Measurements from ENCODE around the gene ZSWIM3.
A peak's percentile ranks its signal among the peaks of the same experiment; 100 is the strongest.

Gene ZSWIM3

DNA sequence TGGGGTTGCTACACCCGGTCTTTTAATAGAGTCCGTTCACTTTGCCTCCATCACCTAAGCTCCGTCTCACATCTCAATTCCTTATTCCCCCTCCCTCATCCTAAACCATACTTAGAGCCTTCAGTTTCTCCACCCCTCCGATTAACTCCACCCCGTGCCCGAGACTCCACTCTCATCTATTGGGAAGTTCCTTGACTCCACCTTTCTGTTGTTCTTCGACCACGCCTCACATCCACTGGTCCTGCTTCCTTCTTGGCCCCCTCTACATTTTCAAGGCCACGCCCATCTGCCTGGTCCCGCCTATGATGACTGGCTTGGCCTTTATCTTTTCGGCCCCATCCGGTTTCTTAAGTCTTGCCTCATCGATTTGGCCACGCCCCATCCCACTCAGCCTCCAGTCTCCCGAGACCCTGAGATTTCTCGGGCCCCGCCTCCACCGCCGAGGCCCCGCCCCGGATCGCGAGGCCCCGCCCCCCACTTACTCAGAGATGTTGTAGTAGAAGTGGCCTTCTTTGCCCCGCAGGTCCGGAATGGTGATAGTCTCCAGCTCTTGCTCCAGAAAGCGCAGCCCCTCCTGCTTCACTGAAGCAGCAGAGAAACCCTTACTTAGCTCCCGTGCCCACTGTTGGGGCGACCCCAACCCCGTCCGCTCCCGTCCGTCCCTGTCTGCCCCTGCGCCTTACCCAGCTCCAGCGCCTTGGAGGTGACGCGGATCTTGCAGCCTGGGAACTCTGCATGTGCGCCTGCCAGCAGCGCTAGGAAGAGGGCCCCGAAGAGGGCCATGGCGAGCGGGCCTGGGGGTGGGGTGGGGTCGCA, 53.5 kb downstream of the ZSWIM3 start:
- DNase-seq, result peak; percentile 92

DNA sequence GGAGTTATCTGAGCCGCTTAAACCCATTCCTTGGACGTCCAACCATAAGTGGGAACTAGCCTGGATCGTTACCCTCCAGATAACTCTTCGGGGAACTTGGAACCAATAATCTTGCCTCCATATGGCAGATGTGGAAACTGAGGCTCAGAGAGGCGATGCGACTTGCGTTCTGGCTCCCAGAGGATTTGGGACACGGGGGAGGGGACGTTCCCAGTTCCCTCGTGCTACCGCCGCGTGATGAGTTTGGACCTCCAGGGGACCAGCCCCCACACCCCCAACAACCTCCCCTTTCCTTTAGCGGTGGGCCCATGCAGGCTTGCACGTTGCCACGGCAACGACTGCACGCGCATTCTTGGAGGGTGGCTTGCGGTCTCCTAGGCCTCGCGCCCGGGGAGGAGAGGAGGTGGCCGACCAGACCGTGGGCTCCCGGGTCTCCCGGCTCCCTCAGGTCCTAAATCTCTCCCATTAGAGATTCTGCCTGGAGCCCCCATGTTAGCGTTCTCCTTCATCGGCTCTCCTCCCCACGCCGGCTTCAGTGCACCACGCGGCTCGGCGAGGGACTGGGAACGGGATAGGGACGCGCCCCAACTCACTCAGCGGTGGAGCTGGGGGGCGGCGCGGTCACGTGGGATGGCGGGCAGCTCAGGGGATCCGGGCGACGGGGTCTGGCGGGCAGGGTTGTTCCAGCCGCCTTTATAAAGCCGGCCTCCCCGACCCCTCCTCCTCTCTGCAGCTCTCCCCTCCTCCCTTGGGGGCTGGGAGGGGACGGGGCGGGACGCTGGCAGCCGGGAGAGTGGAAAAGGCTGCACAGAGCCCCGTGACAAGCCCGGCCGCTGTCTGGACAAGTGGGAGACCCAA, 54.3 kb downstream of the ZSWIM3 start, which contains the start of gene PLTP:
PLTP (minus strand) TSS at position 670 of the 858 bp plus-strand sequence. CDS start 703 bp downstream, outside the sequence.
- DNase-seq, result peak; percentile 32

DNA sequence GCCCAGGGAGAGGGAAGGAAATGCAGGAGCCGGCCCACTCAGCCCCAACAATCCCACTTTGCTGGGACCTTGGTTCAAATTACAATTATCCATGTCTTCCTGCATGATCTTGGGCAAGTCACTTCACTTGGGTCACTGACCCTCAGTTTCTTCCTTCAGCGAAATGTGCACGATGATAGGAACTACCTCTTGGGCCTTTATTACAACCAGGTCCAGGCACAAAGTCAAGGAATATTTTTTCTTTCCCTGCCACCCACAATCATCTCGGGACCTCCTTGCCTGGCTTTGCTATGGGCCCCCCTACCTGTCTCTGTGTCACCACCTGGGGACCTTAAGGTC, 54.9 kb downstream of the ZSWIM3 start:
- DNase-seq, result no peak

DNA sequence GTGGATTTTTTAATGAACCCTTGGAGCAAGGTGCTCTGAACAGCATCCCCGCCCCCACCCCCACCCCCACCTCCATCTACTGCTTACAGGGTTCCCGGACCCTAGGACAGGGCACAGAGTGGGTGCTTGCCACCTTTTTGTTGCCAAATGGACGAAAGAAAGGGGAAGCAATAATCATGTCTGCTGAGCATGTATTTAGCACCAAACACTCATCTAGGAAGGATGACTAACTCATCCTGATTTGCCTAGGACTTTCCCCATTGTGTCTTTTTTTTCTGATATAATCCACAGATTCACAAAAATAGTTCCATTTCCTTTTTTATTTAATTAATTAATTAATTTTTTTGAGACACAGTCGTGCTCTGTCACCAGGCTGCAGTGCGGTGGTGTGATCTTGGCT, 55.7 kb downstream of the ZSWIM3 start:
- DNase-seq, result no peak

DNA sequence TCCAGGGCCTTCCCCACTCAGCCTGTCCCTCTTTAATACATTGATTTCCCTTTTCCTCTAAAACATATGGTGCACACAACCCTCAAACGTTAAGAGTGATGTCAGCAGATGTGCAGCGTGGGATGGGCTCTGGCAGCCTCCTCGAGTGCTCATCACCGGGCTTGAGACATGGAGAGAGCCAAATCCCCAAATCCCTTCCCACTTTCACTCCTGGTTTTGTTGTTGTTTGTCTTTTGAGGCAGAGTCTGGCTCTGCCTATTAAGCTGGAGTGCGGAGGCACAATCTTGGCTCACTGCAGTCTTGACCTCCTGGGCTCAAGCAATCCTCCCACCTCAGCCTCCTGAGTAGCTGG, 60.4 kb downstream of the ZSWIM3 start:
- DNase-seq, result no peak

DNA sequence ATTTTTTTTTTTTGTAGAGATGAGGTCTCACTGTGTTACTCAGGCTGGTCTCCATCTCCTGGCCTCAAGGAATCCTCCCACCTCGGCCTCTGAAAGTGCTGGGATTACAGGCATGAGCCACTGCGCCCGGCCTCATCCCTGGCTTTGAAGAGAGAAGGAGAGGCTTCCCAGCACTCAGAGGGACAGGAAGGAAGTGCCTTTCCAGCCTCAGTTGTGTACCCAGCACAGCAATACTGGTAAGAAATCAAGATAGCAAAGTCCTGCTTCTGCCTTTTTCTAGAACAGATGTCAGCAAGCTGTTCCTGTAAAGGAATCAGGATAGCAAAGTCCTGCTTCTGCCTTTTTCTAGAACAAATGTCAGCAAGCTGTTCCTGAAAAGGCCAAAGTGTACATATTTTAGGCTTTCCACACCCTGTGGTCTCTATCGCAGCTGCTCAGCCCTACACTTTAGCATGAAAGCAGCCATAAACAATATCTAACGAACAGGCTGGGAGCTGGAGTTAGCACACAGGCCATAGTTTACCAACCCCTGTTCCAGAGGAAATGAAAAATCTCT, 60.8 kb downstream of the ZSWIM3 start:
- DNase-seq, result no peak

DNA sequence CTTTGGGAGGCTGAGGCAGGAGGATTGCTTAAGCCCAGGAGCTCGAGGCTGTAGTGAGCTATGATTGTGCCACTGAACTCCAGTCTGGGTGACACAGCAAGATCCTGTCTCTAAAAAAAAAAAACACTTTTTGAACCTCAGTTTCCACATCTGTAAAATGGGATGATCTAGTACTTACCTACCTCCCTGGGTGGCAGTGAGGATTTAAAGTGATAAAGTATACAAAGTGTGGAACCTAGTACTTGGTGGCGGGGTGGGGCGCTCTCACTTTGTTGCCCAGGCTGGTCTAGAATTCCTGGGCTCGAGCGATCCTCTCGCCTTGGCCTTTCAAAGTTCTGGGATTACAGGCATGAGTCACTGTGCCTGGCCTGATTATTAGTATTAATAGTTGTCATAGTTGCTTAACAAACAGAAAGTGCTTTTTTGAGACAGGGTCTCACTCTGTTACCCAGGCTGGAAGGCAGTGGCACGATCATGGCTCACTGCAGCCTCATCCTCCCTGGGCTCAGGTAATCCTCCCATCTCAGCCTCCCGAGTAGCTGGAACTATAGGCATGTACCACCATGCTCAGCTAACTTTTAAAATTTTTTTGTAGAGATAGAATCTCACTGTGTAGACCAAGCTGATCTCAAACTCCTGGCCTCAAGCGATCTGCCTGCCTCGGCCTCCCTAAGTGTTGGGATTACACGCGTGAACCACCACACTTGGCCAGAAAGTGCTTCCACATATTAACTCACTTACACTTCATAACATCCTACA, 61.5 kb downstream of the ZSWIM3 start:
- DNase-seq, result no peak

DNA sequence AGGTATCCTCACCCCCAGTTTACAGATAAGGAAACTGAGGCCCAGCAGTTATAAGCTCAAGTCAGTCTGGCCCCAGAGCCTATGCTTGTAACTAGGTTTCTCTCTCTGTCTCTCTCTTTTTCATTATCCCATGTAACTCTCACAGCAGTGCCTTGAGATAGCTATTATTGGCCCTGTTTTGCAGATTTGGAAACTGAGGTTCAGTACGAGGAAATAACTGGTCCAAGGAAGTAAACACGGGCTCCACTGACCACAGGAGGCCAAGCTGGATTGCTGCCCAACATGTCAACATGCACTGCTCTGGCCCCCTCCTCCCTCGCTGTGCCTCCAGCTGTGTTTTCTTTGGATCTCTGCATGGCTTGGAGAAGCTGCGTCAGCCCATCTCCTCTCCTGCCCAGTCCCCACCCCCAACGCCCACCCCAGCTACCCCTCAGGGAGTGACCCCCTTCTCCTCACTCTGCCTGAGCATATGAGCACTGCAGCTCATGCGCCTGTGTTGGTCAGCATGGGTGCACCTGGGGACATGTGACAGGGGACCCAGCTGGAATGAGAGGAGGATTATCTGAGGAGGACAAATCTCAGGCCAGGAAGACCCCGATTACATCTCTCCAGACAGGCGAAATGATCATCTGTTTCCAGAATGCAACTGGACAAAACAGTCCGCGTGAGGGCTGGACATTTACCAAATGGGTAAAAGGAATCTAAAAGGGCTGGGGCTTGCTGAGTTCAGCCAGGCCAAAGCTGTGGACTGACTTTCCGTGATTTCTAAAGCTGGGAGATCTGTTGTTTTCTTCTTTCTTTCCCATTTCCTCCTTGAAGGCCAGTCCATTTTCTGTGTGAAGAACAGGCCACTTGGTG, 62.4 kb downstream of the ZSWIM3 start:
- DNase-seq, result no peak

DNA sequence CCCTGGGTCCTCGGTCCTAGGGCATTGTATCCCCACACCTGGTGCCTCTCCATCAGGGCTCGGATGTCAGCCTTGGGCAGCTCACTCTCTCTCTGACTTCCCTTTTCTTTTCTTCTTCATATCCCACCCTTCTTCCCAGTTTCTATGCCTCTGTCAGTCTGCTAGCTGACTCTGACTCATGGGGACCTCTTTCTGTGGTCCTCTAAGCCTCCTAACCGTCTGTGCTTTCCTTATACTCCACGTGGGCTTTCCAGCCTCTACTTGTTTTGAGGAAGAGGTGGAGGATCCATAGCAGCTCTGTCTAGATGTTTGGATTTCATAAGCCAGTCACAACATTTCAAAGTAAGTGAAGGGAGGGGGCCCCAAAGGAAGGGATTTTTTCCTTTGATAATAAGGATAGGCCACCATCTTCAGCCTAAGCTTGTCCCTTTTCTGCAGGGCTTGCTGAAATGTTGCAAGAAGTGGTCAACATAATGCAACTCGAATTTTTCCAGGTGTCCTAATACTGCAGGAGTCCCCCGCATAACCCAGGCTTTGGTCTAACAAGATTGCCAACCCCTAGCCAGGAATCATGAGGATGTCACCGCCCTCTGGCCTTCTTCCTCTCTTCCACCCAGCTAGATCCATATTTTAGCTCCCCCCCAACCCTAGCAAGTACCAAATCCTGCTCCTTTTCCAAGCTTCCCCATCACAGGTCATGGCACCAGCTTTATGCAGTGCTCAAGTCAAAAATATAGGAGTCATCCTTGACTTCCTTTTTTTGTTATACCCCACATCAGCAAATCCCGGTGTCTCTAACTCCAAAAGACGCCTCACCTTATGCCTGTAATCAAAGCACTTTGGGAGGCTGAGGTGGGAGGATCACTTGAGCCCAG, 63.3 kb downstream of the ZSWIM3 start:
- no peak for DNase-seq

DNA sequence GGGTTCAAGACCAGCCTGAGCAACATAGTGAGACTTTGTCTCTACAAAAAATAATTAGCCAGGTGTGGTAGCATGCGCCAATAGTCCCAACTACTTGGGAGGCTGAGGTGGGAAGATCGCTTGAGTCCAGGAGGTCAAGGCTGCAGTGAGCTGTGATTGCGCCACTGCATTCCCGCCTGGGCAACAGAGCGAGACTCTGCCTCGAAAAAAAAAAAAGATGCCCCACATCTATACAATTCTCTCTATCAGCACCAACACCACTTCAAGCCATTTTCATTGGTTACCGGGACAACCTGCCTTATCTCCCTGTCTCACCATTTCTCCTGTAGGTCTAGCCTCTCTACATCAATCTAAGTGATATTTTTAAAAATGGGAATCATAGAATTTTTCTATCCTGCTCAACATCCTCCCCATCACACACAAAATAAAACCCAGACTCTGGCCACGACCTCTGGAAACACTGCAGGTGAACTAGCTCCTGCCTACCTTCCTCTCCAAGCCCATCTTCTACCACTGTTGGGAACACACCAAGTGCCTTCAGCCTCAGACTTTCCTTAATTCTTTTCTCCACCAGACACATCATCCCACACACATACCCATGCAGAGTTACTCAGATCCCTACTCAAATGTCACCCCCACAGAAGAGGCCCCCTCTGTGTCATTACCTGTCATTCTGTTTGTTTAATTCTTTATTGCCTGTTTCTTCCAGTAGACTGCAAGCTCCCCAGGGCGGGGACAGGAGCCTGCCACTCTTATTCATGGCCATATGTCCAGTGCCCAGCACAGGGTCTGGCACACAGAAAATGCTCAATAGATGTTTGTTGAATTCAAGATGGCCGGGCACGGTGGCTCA, 64.1 kb downstream of the ZSWIM3 start:
- DNase-seq, result no peak

DNA sequence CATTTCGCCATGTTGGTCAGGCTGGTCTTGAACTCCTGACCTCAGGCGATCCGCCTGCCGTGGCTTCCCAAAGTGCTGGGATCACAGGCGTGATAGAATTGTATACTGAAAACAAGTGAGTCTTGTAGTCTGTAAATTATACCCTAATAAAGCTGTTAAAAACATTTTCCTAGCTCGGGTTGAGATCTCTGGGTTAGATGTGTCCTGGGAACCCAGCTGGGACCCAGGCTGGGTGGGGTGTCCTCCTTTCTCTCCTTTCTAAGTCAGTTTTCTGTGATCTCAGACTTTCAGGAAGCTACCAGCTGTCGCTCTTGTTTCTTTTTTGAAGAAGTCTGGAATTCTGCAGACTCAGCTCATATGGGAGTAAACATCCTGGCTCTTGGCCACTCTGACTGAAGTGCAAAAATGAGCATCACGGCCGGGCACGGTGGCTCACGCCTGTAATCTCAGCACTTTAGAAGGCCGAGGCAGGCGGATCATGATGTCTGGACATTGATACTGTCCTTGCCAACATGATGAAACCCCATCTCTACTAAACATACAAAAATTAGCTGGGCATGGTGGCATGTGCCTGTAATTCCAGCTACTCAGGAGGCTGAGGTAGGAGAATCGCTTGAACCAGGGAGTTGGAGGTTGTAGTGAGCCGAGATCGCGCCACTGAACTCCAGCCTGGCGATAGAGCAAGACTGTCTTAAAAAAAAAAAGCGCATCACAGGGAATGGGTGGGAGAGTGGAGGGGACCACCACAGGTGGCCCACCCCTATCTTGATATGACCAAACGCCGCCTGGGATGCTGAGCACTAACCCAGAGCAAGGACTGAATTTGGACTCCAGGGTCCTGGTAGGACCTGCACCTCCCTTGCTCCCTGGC, 67.2 kb downstream of the ZSWIM3 start:
- DNase-seq, result no peak

DNA sequence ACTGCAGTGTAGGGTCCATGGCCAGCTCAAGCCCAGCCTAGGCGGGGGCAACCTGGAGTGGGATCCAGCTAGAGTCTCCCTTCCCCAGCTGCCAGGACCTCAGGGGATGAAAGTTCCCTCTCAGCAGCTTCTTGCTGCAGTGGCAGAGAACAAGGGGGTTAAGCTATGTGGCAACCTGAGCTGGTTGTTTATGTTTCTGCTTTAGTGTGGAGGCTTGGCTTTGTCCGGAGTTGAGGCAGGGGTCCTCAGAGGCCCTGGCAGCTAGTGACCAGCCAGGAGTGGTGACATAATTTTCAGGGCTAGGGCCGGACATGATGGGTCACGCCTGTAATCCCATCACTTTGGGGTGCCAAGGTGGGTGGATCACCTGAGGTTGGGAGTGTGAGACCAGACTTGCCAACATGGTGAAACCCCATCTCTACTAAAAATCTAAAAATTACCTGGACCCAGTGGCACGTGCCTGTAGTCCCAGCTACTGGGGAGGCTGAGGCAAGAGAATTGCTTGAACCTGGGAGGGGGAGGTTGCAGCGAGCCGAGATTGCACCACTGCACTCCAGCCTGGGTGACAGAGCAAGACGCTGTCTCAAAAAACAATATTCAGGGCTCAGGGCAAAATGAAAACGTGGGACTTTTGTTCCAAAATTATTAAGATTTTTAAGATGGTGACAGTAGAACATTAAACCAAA, 68.5 kb downstream of the ZSWIM3 start:
- no peak for DNase-seq

DNA sequence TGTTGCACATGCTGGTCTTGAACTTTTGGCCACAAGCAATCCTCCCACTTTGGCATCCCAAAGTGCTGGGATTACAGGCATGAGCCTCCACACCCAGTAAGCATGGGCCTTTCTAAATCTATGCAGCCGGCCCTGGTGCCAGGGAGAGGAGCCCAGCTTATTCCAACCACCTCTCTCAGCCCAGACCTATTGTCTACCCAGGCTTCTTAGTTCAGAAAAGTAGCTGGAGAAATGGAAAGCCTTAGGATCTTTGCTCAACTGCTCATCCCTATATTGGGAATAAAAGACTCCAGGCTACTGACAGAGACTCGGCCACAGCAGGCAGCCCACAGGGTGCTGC, 69.3 kb downstream of the ZSWIM3 start:
- DNase-seq, result no peak

DNA sequence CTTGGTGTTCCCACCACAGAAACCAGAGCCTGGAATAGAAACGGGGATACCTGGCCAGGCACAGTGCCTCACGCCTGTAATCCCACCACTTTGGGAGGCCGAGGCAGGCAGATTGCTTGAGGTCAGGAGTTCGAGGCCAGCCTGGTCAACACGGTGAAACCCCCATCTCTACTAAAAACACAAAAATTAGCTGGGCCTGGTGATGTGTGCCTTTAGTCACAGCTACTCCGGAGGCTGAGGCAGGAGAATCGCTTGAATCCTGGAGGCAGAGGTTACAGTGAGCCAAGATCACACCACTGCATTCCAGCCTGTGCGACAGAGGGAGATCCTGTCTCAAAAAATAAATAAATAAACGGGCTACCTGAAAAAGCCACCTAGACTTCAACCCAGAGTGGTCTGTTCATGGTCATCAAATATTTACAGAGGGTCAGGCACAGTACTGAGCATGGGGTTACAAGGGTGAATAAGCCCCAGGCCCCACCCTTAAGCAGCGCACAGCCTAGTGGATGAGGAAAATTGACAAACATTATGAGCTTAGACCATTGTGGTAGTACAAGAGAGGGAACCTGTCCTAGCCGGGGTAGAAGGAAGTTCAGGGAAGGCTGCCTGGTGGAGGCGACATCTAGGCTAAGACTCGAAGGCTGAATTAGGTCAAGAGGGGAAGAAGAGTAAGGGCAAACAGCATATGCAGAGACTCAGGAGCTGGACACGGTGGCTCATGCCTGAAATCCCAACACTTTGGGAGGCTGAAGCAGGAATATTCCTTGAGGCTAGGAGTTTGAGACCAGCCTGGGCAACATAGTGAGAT, 69.9 kb downstream of the ZSWIM3 start:
- DNase-seq, result no peak
